ENCODE data around the gene BAMBI.

BAMBI gene

DNA sequence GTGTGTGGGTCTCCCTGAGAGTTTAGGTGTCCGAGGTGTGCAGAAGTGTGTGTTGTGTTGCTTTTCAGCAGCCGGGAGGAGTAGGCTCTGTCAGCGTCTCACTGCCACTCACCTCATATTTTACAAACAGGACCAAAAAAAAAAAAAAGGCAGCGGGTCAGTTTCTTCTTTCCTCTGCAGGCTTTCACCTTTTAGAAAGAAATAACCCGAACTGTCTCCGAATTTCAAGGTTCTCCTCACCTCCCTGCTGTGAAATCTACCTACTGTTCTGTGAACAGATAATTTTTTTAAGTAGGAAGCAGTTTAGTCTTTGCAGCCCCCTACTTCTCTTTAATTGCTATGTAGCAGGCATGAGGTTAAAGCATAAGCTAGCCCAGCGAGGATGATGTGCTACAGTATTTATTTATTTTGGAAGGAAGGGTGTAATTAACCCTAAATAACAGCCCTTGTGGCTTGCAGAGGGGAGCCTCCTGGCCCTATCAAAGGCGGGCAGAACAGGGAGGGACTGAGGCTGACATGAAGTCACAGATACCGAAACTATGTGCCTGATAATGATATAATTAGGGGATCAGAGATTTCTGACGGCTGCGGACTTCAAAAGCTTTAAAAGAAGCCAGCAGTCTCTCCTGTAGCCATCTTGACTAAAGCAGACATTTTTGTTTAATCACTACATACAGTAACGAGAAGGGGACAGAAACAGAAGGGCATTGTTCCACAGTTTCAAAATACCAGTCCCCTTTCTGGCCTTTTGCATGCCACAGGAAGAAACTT lies 1.6 kb downstream of the BAMBI start:
- H3K27ac ChIP-seq (ENCODE audit: extremely low read depth, low read depth, low read length), result peak overlapping the region; percentile 92
- peaks cover 5% of the 10 kb centered on the region; the same call in 1 of the 2 replicates for H3K4me1 ChIP-seq (ENCODE audit: control insufficient read depth, insufficient read depth, low read length)
- ChIA-PET CTCF (interaction anchor here (0.7 to 1.4 kb wide), 6 partner anchors 9 to 314 kb away, joined by 3 to 5 read pairs (median 4); no protein-coding TSS in a partner anchor), POLR2A (interaction anchor here (0.6 to 2.2 kb wide), 5 partner anchors 10 to 1079 kb away, joined by 3 to 11 read pairs (median 3); no protein-coding TSS in a partner anchor)
- H3K36me3 ChIP-seq (ENCODE audit: control insufficient read depth in 2 of 2, insufficient read depth in 1 of 2, low read length in 2 of 2), result peaks cover 10 to 34% of the 10 kb centered on the region in 2 experiments; a peak in 2 of 3 replicates
- no peaks in the 10 kb centered on the region for H3K9me3 ChIP-seq (ENCODE audit: control insufficient read depth, insufficient read depth, low read depth, low read length)
- H3K4me3 ChIP-seq (ENCODE audit: low read depth, low read length), result peak overlapping the region; percentile 82
- no peak for TF ChIP-seq ZNF2 (tag by site-specific recombination; IDR thresholded peaks at IDR 0.05)
- peak; percentile 45; the same call in 1 of the 2 replicates for TF ChIP-seq ZNF146 (tag by site-specific recombination; IDR thresholded peaks at IDR 0.05)
- TF ChIP-seq, protein P1, sequence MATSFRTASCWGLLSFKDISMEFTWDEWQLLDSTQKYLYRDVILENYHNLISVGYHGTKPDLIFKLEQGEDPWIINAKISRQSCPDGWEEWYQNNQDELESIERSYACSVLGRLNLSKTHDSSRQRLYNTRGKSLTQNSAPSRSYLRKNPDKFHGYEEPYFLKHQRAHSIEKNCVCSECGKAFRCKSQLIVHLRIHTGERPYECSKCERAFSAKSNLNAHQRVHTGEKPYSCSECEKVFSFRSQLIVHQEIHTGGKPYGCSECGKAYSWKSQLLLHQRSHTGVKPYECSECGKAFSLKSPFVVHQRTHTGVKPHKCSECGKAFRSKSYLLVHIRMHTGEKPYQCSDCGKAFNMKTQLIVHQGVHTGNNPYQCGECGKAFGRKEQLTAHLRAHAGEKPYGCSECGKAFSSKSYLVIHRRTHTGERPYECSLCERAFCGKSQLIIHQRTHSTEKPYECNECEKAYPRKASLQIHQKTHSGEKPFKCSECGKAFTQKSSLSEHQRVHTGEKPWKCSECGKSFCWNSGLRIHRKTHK (tag by site-specific recombination; IDR thresholded peaks at IDR 0.05), result no peak
- TF ChIP-seq ZNF221 (tag by site-specific recombination; IDR thresholded peaks at IDR 0.05; ENCODE audit: borderline replicate concordance), result no peak
- TF ChIP-seq, protein P2, sequence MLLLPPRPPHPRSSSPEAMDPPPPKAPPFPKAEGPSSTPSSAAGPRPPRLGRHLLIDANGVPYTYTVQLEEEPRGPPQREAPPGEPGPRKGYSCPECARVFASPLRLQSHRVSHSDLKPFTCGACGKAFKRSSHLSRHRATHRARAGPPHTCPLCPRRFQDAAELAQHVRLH (tag by site-specific recombination; IDR thresholded peaks at IDR 0.05), result peak; percentile 84; the same call in 1 of the 2 replicates
- peak; percentile 83 for TF ChIP-seq KLF1 (tag by site-specific recombination; IDR thresholded peaks at IDR 0.05)
- no peak for TF ChIP-seq ZNF677 (tag by site-specific recombination; IDR thresholded peaks at IDR 0.05)
- TF ChIP-seq ZNF157 (tag by site-specific recombination; IDR thresholded peaks at IDR 0.05), result no peak
- peak; percentile 99 for TF ChIP-seq WT1 (tag by site-specific recombination; IDR thresholded peaks at IDR 0.05)
- TF ChIP-seq, protein P3, sequence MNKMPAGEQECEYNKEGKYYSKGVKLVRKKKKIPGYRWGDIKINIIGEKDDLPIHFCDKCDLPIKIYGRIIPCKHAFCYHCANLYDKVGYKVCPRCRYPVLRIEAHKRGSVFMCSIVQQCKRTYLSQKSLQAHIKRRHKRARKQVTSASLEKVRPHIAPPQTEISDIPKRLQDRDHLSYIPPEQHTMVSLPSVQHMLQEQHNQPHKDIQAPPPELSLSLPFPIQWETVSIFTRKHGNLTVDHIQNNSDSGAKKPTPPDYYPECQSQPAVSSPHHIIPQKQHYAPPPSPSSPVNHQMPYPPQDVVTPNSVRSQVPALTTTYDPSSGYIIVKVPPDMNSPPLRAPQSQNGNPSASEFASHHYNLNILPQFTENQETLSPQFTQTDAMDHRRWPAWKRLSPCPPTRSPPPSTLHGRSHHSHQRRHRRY (tag by site-specific recombination; IDR thresholded peaks at IDR 0.05), result no peak
- TF ChIP-seq, protein P4, sequence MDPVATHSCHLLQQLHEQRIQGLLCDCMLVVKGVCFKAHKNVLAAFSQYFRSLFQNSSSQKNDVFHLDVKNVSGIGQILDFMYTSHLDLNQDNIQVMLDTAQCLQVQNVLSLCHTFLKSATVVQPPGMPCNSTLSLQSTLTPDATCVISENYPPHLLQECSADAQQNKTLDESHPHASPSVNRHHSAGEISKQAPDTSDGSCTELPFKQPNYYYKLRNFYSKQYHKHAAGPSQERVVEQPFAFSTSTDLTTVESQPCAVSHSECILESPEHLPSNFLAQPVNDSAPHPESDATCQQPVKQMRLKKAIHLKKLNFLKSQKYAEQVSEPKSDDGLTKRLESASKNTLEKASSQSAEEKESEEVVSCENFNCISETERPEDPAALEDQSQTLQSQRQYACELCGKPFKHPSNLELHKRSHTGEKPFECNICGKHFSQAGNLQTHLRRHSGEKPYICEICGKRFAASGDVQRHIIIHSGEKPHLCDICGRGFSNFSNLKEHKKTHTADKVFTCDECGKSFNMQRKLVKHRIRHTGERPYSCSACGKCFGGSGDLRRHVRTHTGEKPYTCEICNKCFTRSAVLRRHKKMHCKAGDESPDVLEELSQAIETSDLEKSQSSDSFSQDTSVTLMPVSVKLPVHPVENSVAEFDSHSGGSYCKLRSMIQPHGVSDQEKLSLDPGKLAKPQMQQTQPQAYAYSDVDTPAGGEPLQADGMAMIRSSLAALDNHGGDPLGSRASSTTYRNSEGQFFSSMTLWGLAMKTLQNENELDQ (tag by site-specific recombination; IDR thresholded peaks at IDR 0.05; ENCODE audit: low read depth), result no peak
- TF ChIP-seq ZNF791 (tag by site-specific recombination; IDR thresholded peaks at IDR 0.05), result no peak
- TF ChIP-seq, protein P5, sequence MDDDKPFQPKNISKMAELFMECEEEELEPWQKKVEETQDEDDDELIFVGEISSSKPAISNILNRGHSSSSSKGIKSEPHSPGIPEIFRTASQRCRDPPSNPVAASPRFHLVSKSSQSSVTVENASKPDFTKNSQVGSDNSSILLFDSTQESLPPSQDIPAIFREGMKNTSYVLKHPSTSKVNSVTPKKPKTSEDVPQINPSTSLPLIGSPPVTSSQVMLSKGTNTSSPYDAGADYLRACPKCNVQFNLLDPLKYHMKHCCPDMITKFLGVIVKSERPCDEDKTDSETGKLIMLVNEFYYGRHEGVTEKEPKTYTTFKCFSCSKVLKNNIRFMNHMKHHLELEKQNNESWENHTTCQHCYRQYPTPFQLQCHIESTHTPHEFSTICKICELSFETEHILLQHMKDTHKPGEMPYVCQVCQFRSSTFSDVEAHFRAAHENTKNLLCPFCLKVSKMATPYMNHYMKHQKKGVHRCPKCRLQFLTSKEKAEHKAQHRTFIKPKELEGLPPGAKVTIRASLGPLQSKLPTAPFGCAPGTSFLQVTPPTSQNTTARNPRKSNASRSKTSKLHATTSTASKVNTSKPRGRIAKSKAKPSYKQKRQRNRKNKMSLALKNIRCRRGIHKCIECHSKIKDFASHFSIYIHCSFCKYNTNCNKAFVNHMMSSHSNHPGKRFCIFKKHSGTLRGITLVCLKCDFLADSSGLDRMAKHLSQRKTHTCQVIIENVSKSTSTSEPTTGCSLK (tag by site-specific recombination; IDR thresholded peaks at IDR 0.05), result no peak
- TF ChIP-seq ZNF169 (tag by site-specific recombination; IDR thresholded peaks at IDR 0.05), result no peak
- no peak for TF ChIP-seq ZNF292 (tag by site-specific recombination; IDR thresholded peaks at IDR 0.05; ENCODE audit: borderline replicate concordance, low read depth)
- TF ChIP-seq, protein P6, sequence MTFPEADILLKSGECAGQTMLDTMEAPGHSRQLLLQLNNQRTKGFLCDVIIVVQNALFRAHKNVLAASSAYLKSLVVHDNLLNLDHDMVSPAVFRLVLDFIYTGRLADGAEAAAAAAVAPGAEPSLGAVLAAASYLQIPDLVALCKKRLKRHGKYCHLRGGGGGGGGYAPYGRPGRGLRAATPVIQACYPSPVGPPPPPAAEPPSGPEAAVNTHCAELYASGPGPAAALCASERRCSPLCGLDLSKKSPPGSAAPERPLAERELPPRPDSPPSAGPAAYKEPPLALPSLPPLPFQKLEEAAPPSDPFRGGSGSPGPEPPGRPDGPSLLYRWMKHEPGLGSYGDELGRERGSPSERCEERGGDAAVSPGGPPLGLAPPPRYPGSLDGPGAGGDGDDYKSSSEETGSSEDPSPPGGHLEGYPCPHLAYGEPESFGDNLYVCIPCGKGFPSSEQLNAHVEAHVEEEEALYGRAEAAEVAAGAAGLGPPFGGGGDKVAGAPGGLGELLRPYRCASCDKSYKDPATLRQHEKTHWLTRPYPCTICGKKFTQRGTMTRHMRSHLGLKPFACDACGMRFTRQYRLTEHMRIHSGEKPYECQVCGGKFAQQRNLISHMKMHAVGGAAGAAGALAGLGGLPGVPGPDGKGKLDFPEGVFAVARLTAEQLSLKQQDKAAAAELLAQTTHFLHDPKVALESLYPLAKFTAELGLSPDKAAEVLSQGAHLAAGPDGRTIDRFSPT (tag by site-specific recombination; IDR thresholded peaks at IDR 0.05), result no peak
- TF ChIP-seq, protein P7, sequence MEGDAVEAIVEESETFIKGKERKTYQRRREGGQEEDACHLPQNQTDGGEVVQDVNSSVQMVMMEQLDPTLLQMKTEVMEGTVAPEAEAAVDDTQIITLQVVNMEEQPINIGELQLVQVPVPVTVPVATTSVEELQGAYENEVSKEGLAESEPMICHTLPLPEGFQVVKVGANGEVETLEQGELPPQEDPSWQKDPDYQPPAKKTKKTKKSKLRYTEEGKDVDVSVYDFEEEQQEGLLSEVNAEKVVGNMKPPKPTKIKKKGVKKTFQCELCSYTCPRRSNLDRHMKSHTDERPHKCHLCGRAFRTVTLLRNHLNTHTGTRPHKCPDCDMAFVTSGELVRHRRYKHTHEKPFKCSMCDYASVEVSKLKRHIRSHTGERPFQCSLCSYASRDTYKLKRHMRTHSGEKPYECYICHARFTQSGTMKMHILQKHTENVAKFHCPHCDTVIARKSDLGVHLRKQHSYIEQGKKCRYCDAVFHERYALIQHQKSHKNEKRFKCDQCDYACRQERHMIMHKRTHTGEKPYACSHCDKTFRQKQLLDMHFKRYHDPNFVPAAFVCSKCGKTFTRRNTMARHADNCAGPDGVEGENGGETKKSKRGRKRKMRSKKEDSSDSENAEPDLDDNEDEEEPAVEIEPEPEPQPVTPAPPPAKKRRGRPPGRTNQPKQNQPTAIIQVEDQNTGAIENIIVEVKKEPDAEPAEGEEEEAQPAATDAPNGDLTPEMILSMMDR (tag by site-specific recombination; IDR thresholded peaks at IDR 0.05), result no peak
- TF ChIP-seq ZNF202 (tag by site-specific recombination; IDR thresholded peaks at IDR 0.05; ENCODE audit: borderline replicate concordance), result no peak
- no peak for TF ChIP-seq ZNF473 (tag by site-specific recombination; IDR thresholded peaks at IDR 0.05)
- peak; percentile 83 for TF ChIP-seq ZNF341 (tag by site-specific recombination; IDR thresholded peaks at IDR 0.05; ENCODE audit: low read depth)
- TF ChIP-seq ZNF366 (tag by site-specific recombination; conservative IDR thresholded peaks at IDR 0.05), result peak; percentile 91
- TF ChIP-seq, protein P8, sequence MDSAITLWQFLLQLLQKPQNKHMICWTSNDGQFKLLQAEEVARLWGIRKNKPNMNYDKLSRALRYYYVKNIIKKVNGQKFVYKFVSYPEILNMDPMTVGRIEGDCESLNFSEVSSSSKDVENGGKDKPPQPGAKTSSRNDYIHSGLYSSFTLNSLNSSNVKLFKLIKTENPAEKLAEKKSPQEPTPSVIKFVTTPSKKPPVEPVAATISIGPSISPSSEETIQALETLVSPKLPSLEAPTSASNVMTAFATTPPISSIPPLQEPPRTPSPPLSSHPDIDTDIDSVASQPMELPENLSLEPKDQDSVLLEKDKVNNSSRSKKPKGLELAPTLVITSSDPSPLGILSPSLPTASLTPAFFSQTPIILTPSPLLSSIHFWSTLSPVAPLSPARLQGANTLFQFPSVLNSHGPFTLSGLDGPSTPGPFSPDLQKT (IDR thresholded peaks at IDR 0.05; ENCODE audit: borderline replicate concordance, low read depth, low read length), result no peak
- TF ChIP-seq ZNF560 (tag by site-specific recombination; IDR thresholded peaks at IDR 0.05; ENCODE audit: borderline replicate concordance), result no peak
